Measurements from ENCODE around the gene PRRT3.

DNA sequence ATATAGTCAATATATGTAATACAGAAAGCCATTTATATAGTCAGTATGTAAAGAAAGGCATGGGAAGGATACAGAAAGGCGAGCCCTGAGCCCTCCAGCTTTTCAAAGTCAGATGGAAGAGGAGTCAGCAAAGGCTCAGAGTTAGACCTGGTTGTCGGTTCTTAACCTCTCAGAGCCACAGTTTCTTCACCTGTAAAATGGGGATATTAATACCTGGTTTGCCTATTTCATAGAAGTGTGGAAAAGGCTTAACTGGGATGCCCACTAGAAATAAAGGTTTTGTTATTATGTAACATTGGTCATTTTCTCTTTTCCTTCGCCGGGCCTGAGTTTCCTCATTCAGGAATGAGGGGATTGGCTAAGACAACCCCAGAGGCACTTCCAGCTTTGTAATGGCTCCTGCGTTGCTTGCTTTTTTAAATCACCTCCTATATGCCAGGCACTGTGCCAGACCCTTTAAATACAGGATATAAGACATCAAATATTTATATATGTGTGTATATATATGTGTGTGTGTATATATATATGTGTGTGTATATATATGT lies 16.2 kb downstream of the PRRT3 start:
- TF ChIP-seq FOXJ3 (CRISPR knock-in tag; IDR thresholded peaks at IDR 0.05): no peak
- TF ChIP-seq, protein P1, sequence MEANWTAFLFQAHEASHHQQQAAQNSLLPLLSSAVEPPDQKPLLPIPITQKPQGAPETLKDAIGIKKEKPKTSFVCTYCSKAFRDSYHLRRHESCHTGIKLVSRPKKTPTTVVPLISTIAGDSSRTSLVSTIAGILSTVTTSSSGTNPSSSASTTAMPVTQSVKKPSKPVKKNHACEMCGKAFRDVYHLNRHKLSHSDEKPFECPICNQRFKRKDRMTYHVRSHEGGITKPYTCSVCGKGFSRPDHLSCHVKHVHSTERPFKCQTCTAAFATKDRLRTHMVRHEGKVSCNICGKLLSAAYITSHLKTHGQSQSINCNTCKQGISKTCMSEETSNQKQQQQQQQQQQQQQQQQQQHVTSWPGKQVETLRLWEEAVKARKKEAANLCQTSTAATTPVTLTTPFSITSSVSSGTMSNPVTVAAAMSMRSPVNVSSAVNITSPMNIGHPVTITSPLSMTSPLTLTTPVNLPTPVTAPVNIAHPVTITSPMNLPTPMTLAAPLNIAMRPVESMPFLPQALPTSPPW (CRISPR knock-in tag; IDR thresholded peaks at IDR 0.05): no peak
- TF ChIP-seq EP300 (IDR thresholded peaks at IDR 0.05; ENCODE audit: low read length): no peak
- TF ChIP-seq POLR2A (conservative IDR thresholded peaks at IDR 0.05): no peak
- TF ChIP-seq MECOM (CRISPR knock-in tag; IDR thresholded peaks at IDR 0.05): no peak
- TF ChIP-seq MLLT1 (IDR thresholded peaks at IDR 0.05): no peak

All from K562 (cell line).